Chondrocyte (in vitro differentiated cells): ENCODE data around the gene FARSA. TPM values are rescaled to one million over a fixed set of nuclear protein-coding genes. Genes with fewer than 3 reads are reported as not detected.
"Not testable (repeated sequence)": the region's sequence is repeated elsewhere in the genome, so short reads cannot be mapped to it uniquely, and the experiment has no call there.

Source experiments
- DNase-seq: peaks from one replicate; pipeline ENCODE4 v3.0.0; 2021; ENCODE audit warnings: mixed read lengths, low spot score
- H3K27ac Mint-ChIP-seq: one replicate; pipeline ENCODE4 v1.8.0; 2021; ENCODE audit warnings: mild to moderate bottlenecking, moderate library complexity, mixed read lengths; ENCODE audit not compliant: unreplicated experiment
- H3K27me3 Mint-ChIP-seq: 2 replicates; pipeline ENCODE4 v1.8.0; 2021; ENCODE audit warnings: low read depth, mixed read lengths
- H3K36me3 Mint-ChIP-seq: 2 replicates; pipeline ENCODE4 v1.8.0; 2021; ENCODE audit warnings: low read depth, mixed read lengths
- H3K4me1 Mint-ChIP-seq: 2 replicates; pipeline ENCODE4 v1.8.0; 2021; ENCODE audit warnings: low read depth, mild to moderate bottlenecking, mixed read lengths
- H3K4me3 Mint-ChIP-seq: one replicate; pipeline ENCODE4 v1.8.0; 2021; ENCODE audit warnings: mild to moderate bottlenecking, moderate library complexity, mixed read lengths; ENCODE audit not compliant: unreplicated experiment
- H3K9me3 Mint-ChIP-seq: 2 replicates; pipeline ENCODE4 v1.8.0; 2021; ENCODE audit warnings: low read depth, mixed read lengths
- total RNA-seq: library from RNA; stranded (reverse); gene quantifications from 3 replicates; pipeline ENCODE4 v1.2.1, GENCODE V29; 2021
- TF ChIP-seq, protein P1 (sequence below): fragments of 200-600 bp; sonication (generic); IDR thresholded peaks from 2 replicates; pipeline ENCODE4 v1.5.0; 2021; ENCODE audit warnings: antibody characterized with exemption, mild to moderate bottlenecking, moderate library complexity

FARSA gene
- total RNA-seq, 1 donor from 2014 or later = 46.4 TPM

DNA sequence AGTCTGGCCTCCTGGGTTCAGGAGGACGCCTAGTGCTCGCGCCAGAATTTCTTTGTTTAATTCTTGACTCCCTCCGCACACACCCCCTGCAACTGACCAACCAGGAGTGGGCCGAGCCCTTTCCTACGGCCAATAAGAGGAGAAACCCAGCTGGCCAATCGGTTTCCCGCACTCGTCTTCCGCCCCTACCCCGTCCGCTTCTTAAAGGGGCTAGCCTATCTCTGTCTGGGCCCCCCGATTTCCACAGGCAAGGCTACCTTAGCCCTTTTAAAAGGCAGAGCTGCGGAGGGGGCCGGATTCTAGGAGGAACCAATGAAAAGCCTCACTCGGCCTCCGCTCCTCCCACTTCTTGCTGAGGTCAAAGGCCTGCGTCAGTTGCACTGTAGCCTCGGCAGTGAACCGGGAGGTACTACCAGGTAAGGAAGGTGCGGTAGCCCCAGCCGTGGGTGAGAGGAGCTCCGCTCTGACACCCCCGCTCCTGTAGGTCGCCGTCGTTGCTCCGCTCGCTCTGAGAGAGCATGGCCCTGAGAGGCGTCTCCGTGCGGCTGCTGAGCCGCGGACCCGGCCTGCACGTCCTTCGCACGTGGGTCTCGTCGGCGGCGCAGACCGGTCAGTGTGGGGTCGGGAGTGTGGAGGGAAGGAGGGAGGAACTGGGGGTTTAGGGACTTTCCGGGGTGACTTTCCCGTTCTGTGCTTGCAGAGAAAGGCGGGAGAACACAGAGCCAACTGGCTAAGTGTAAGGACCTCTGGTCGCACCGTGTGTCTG, 42.5 kb downstream of the FARSA start, which contains the start of gene GCDH:
TSS of gene GCDH (plus strand) at position 374 of the 766 bp plus-strand sequence. CDS start at position 519, 145 bp downstream.
- peak within 1 kb of the TSS; percentile 95 for H3K4me3 Mint-ChIP-seq
- peaks cover 24% of the 10 kb centered on the region for H3K4me1 Mint-ChIP-seq
- no peaks in the 10 kb centered on the region for H3K9me3 Mint-ChIP-seq
- H3K27me3 Mint-ChIP-seq = peaks cover 7% of the 10 kb centered on the region
- H3K27ac Mint-ChIP-seq = peak within 1 kb of the TSS; percentile 89
- DNase-seq = peak; percentile 99
- peaks cover 3% of the 10 kb centered on the region for H3K36me3 Mint-ChIP-seq
- TF ChIP-seq, protein P1, sequence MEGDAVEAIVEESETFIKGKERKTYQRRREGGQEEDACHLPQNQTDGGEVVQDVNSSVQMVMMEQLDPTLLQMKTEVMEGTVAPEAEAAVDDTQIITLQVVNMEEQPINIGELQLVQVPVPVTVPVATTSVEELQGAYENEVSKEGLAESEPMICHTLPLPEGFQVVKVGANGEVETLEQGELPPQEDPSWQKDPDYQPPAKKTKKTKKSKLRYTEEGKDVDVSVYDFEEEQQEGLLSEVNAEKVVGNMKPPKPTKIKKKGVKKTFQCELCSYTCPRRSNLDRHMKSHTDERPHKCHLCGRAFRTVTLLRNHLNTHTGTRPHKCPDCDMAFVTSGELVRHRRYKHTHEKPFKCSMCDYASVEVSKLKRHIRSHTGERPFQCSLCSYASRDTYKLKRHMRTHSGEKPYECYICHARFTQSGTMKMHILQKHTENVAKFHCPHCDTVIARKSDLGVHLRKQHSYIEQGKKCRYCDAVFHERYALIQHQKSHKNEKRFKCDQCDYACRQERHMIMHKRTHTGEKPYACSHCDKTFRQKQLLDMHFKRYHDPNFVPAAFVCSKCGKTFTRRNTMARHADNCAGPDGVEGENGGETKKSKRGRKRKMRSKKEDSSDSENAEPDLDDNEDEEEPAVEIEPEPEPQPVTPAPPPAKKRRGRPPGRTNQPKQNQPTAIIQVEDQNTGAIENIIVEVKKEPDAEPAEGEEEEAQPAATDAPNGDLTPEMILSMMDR = no peak

DNA sequence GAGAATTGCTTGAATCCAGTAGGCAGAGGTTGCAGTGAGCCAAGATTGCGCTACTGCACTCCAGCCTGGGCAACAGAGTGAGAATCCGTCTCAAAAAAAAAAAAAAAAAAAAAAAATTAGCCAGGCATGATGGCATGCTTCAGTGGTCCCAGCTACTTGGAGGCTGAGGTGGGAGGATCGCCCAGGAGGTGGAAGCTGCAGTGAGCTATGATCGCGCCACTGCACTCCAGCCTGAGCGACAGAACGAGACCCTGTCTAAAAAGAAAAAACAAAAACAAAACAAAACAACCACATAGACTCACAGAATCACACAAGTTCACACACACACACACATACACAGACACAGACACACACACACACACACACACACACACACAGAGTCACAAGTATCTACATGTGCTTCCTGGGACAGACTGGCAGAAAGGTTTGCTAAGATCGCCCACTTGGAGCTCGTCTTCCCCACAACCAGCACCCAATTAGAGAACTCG, 43.2 kb downstream of the FARSA start:
- peaks cover 24% of the 10 kb centered on the region for H3K4me1 Mint-ChIP-seq
- H3K4me3 Mint-ChIP-seq = peak overlapping the region; percentile 95
- H3K9me3 Mint-ChIP-seq, H3K27me3 Mint-ChIP-seq, DNase-seq, H3K36me3 Mint-ChIP-seq: not testable (repeated sequence)
- H3K27ac Mint-ChIP-seq = peak overlapping the region; percentile 89

DNA sequence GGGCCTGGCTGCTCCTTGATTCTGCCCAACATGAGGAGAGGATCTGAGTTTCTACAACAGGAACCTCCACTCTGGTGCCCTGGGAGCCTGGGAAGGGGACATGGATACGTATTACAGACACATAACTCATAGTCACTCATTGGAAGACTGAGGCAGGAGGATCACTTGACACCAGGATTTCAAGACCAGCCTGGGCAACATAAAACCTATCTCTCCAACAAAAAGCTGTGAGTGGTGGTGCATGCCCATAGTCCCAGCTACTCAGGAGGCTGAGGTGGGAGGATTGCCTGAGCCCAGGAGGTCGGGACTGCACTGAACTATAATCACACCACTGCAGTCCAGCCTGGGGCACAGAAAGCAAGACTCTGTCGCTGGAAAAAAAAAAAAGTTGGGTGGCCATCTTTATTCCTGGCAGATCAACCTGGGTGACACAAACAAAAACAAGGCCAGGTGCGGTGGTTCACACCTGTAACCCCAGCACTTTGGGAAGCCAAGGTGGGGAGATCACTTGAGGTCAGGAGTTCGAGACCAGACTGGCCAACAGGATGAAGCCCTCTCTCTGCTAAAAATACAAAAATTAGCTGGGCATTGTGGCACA, 45.4 kb downstream of the FARSA start:
- Mint-ChIP-seq H3K4me3 (no peak overlapping the region), H3K9me3 (no peaks in the 10 kb centered on the region), H3K36me3 (no peaks in the 10 kb centered on the region), H3K4me1 (peaks cover 30% of the 10 kb centered on the region), H3K27ac (no peak overlapping the region), H3K27me3 (peaks cover 20% of the 10 kb centered on the region)
- TF ChIP-seq, protein P1 = no peak
- DNase-seq = no peak

DNA sequence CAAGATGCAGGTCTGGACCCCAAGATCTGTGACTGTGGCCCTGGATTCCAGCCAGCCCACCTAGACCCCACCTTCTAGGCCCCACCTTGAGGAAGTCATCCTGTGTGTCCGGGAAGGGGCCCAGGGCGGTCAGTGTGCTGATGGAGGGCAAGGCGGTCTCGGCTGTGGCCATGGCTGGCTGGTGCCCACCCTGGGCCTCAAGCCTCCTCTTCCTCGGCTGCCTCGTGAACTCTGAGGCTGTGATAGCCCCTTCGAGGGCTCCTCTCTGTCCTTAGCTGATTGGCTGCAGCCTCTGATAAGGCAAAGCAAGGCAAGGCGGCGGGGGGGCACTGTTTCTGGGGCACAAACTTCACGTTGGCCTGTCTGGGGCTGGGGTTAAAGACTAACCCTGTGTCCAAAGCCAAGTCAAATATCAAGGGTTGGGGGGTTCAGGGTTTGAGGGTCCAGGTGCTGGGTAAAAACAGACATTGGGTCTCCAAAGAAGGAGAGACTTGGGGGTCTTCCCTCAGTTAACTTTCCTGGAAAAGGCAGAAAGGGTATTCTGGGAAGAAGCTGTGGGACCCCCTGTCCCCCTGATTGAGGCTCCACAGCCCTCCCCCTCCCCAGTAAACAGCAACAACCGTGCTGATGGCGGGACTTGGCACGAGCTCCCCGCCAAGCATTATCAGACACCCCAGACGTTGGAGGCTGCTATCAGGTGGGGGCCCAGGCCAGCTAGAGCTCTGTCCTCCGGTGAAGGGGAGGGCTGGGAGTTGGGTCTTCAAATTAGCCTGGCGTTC, 46.4 kb downstream of the FARSA start, which contains the start of gene KLF1:
TSS of gene KLF1 (minus strand) at position 233 of the 779 bp plus-strand sequence. CDS start at position 172, 61 bp downstream.
- H3K9me3 Mint-ChIP-seq = no peaks in the 10 kb centered on the region
- no peaks in the 10 kb centered on the region for H3K36me3 Mint-ChIP-seq
- TF ChIP-seq, protein P1 = no peak
- no peak within 1 kb of the TSS for H3K4me3 Mint-ChIP-seq
- no peak for DNase-seq
- no peak within 1 kb of the TSS for H3K27ac Mint-ChIP-seq
- H3K27me3 Mint-ChIP-seq = peaks cover 20% of the 10 kb centered on the region
- H3K4me1 Mint-ChIP-seq = peaks cover 29% of the 10 kb centered on the region

DNA sequence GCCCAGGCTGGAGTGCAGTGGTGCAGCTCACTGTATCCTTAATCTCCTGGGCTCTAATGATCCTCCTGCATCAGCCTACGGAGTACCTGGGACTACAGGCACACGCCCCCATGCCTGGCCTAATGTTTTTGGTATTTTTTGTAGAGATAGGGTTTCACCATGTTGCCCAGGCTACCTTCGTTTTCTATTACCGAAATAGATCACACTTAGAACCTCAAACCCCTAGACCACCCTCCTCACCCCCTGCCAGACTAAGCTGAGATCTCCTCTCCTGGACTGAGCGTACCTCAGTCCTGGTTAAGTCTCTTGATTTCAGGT, 46.9 kb downstream of the FARSA start:
- Mint-ChIP-seq H3K4me3 (no peak overlapping the region), H3K4me1 (peaks cover 23% of the 10 kb centered on the region), H3K27ac (no peak overlapping the region), H3K27me3 (peaks cover 20% of the 10 kb centered on the region), H3K36me3 (no peaks in the 10 kb centered on the region), H3K9me3 (no peaks in the 10 kb centered on the region)
- no peak for DNase-seq
- TF ChIP-seq, protein P1 = no peak
